Spinal cord (tissue), 4 donors: Measurements from ENCODE around the gene FAM83D. TPM values are rescaled to one million over a fixed set of nuclear protein-coding genes. Genes with fewer than 3 reads are reported as not detected.

Source experiments
- polyA plus RNA-seq, 2 donors: library from polyadenylated mRNA; unstranded; fragments of 120-200 nt; gene quantifications; one replicate each; pipeline ENCODE4 v1.2.1, GENCODE V29; 2013; ENCODE audit not compliant: insufficient read length in 2 of 2
- small RNA-seq: library from RNA; depleted of rRNA; stranded (forward); fragments of <200 nt; gene quantifications from one replicate; pipeline ENCODE3, GENCODE V24; 2014; ENCODE audit warnings: low replicate concordance
- total RNA-seq, 2 donors: library from RNA; depleted of rRNA in 1 of 2; stranded (reverse); fragments of 120-200 nt in 1 of 2; fragments of >200 nt in 1 of 2; gene quantifications; one replicate each; pipeline versions ENCODE4 v1.2.3 to v1.2.4, GENCODE V29; 2013 to 2014

Gene FAM83D
- total and polyA plus RNA-seq, 4 donors = 5.8 to 11.6 (median 9.8) TPM

Small RNA genes within 50 kb of the gene (small RNA-seq; reads per million reads assigned to genes)
- not detected for gene AL023803.1

Other genes starting within 250 kb of the FAM83D start
- 10 to 100 TPM in 1 of 2 donors, 1 to 10 TPM in 1; 3.1 to 18.5 TPM for gene SLC32A1, start 201.9 kb upstream of the FAM83D start, total RNA-seq
- gene SLC32A1, start 201.9 kb upstream of the FAM83D start, polyA plus RNA-seq = 10 to 100 TPM; 44.1 to 51.5 TPM
- 1 to 10 TPM; 7.1 to 8.8 TPM for gene ACTR5, start 178.0 kb upstream of the FAM83D start, total RNA-seq
- gene ACTR5, start 178.0 kb upstream of the FAM83D start, polyA plus RNA-seq = 10 to 100 TPM in 1 of 2 donors, 1 to 10 TPM in 1; 9.0 to 10.9 TPM
- 10 to 100 TPM; 22.0 to 28.6 TPM for gene PPP1R16B, start 120.7 kb upstream of the FAM83D start, total RNA-seq
- 10 to 100 TPM; 47.0 to 55.2 TPM for gene PPP1R16B, start 120.7 kb upstream of the FAM83D start, polyA plus RNA-seq
- gene DHX35, start 35.9 kb downstream of the FAM83D start, total RNA-seq = 10 to 100 TPM; 13.6 to 14.8 TPM
- gene DHX35, start 35.9 kb downstream of the FAM83D start, polyA plus RNA-seq = 10 to 100 TPM; 13.7 to 14.8 TPM